Measurements from ENCODE around the gene RDH11.

DNA sequence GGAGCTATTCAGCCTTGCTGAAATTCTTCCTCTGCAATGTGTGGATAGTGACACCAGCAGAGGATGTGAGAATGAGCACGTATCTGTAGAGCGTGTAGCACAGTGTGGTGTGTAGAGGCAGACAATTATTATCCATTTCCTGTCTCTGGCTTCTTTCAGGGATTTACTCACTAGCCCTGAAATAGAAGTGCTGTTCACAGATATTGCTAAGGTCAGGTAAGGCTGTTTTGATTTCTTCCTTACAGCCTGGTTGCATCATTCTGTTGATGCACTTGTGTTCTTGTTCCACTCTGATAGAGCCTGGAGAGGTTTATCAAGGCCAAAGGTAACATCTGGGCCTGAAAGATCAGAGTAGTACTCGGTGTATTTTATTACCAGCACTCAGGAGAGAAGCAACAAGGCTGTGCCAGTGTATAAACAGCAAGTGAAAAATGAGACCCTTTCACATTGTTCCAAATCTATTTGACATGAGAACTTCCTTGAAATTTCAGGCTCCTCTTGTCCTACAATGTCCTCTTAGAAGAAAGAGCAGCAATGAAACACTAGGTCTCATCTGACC is 59.1 kb downstream of the RDH11 start:
- TF ChIP-seq POLR2A (IDR thresholded peaks at IDR 0.05) (no peak), POLR2AphosphoS5 (IDR thresholded peaks at IDR 0.05) (no peak), EP300 (IDR thresholded peaks at IDR 0.05; ENCODE audit: low read depth) (no peak)
- TF ChIP-seq, protein P1, sequence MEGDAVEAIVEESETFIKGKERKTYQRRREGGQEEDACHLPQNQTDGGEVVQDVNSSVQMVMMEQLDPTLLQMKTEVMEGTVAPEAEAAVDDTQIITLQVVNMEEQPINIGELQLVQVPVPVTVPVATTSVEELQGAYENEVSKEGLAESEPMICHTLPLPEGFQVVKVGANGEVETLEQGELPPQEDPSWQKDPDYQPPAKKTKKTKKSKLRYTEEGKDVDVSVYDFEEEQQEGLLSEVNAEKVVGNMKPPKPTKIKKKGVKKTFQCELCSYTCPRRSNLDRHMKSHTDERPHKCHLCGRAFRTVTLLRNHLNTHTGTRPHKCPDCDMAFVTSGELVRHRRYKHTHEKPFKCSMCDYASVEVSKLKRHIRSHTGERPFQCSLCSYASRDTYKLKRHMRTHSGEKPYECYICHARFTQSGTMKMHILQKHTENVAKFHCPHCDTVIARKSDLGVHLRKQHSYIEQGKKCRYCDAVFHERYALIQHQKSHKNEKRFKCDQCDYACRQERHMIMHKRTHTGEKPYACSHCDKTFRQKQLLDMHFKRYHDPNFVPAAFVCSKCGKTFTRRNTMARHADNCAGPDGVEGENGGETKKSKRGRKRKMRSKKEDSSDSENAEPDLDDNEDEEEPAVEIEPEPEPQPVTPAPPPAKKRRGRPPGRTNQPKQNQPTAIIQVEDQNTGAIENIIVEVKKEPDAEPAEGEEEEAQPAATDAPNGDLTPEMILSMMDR (IDR thresholded peaks at IDR 0.05) = no peak
